Neural crest cell (in vitro differentiated cells): ENCODE data around the gene CAPN12. TPM values are rescaled to one million over a fixed set of nuclear protein-coding genes. Genes with fewer than 3 reads are reported as not detected.

Experiments used
- DNase-seq: peaks from one replicate; pipeline ENCODE4 v3.0.0; 2021; ENCODE audit warnings: low read depth, mixed read lengths, low spot score
- H3K27ac Mint-ChIP-seq: one replicate; pipeline ENCODE4 v1.8.0; 2021; ENCODE audit warnings: mild to moderate bottlenecking, mixed read lengths; ENCODE audit not compliant: unreplicated experiment
- H3K27me3 Mint-ChIP-seq: 2 replicates; pipeline ENCODE4 v1.8.0; 2021; ENCODE audit warnings: low read depth, mild to moderate bottlenecking, mixed read lengths
- H3K36me3 Mint-ChIP-seq: 2 replicates; pipeline ENCODE4 v1.8.0; 2021; ENCODE audit warnings: low read depth, mild to moderate bottlenecking, mixed read lengths
- H3K4me1 Mint-ChIP-seq: 2 replicates; pipeline ENCODE4 v1.8.0; 2021; ENCODE audit warnings: mixed read lengths
- H3K4me3 Mint-ChIP-seq: one replicate; pipeline ENCODE4 v1.8.0; 2021; ENCODE audit warnings: mild to moderate bottlenecking, mixed read lengths
- H3K9me3 Mint-ChIP-seq: 2 replicates; pipeline ENCODE4 v1.8.0; 2021; ENCODE audit warnings: mixed read lengths
- total RNA-seq: library from RNA; stranded (reverse); gene quantifications from 2 replicates; pipeline ENCODE4 v1.2.1, GENCODE V29; 2021
- TF ChIP-seq, protein P1 (sequence below): fragments of 200-600 bp; sonication (generic); conservative IDR thresholded peaks from 2 replicates; pipeline ENCODE4 v1.5.0; 2021; ENCODE audit warnings: antibody characterized with exemption, mild to moderate bottlenecking

Gene CAPN12
- total RNA-seq, 1 donor from 2014 or later, result not detected

DNA sequence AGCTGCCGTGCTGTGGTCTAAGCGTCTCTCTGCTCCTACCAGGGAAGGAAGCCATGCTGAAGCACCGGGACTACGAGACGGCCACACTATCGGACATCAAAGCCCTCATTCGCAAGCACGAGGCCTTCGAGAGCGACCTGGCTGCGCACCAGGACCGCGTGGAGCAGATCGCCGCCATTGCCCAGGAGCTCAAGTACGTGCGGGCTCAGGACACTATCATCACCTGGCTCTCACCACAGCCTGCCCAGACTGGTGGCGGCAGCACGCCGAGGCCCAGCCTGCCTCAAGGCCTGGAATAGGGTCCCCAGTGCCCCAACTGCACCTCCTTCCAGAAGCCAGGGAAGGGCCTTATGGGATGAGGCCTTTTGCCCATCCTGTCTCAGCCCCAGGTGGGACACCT lies 22.8 kb downstream of the CAPN12 start:
- peak overlapping the region; percentile 81 for H3K27ac Mint-ChIP-seq
- TF ChIP-seq, protein P1, sequence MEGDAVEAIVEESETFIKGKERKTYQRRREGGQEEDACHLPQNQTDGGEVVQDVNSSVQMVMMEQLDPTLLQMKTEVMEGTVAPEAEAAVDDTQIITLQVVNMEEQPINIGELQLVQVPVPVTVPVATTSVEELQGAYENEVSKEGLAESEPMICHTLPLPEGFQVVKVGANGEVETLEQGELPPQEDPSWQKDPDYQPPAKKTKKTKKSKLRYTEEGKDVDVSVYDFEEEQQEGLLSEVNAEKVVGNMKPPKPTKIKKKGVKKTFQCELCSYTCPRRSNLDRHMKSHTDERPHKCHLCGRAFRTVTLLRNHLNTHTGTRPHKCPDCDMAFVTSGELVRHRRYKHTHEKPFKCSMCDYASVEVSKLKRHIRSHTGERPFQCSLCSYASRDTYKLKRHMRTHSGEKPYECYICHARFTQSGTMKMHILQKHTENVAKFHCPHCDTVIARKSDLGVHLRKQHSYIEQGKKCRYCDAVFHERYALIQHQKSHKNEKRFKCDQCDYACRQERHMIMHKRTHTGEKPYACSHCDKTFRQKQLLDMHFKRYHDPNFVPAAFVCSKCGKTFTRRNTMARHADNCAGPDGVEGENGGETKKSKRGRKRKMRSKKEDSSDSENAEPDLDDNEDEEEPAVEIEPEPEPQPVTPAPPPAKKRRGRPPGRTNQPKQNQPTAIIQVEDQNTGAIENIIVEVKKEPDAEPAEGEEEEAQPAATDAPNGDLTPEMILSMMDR, result no peak
- H3K4me3 Mint-ChIP-seq, result no peak overlapping the region
- H3K27me3 Mint-ChIP-seq, result peaks cover 2% of the 10 kb centered on the region
- no peaks in the 10 kb centered on the region for H3K9me3 Mint-ChIP-seq
- peaks cover 24% of the 10 kb centered on the region for H3K4me1 Mint-ChIP-seq
- no peaks in the 10 kb centered on the region for H3K36me3 Mint-ChIP-seq
- no peak for DNase-seq

DNA sequence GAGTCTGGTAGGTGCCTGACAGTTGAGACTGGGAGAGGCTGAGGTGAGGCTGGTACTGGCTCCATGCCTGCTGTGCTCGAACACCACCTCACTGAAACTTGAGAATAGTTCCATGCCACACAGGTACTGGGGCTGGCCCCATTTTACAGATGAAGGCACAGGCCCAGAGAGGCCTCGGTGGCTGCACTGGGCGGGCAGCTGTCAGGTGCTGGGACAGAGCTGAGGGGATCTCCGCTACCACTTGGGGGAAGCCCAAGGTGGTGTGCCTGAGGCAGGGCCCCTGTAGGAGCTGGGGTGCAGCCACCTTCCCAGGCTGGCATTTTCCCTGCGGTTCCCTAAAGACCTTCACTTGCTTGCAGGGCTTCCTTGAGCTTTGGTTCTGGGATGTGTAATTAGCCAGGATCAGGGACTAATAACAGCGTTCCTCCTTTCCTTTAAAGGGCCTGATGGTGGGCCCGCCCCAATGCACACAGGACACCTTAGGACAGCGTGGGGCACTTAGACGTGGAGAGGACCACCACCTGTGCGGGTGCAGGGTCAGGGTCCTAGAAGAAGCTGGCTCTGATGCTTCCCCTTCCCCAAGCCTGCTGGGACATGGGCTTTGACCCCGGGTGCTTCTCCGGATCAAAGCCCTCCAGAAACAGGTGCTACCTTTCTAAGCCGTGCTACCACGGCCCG lies 23.6 kb downstream of the CAPN12 start:
- peak overlapping the region; percentile 81 for H3K27ac Mint-ChIP-seq
- peaks cover 2% of the 10 kb centered on the region for H3K27me3 Mint-ChIP-seq
- DNase-seq, result no peak
- TF ChIP-seq, protein P1, result no peak
- no peaks in the 10 kb centered on the region for H3K36me3 Mint-ChIP-seq
- H3K4me1 Mint-ChIP-seq, result peaks cover 24% of the 10 kb centered on the region
- no peaks in the 10 kb centered on the region for H3K9me3 Mint-ChIP-seq
- no peak overlapping the region for H3K4me3 Mint-ChIP-seq

DNA sequence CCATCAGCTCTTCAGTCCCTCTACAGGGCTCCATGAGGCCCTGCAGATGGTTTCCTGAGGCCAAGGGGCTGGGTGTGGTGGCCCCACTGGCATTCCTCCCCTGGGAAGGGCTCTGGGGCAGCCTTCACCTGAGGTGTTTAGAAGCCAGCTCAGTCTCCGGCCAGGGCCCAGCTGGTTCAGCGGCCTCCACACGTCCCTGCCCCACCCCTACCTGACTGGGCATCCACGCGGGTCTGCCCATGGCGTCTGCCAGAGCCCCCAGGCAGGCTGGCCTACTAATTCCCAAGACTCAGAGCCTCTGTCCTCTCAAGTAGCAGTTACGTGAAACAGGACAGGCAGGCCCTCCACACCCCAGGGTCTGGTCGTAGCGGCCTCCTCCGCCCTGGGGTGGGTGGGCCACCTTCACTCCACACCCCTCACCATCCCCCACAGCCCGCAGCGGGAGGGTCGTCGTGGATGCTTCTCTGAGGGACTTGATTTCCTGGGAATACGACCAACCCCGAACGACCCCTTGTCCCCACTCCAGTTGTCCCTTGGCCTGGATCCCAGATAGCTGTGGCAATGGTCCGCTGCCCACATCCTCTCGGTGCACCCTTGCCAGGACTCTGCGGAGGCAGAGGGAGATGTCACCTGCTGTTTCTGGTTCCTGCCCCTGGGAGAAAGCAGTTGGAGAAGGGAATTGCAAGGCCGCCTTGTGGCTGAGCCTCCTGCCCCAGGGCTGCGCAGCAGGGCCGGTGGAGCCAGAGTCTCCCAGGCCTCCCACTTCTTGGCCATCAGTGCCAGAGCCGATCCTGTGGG lies 24.3 kb downstream of the CAPN12 start:
- no peak for DNase-seq
- TF ChIP-seq, protein P1, result no peak
- Mint-ChIP-seq H3K36me3 (no peaks in the 10 kb centered on the region), H3K27ac (no peak overlapping the region), H3K4me3 (no peak overlapping the region), H3K4me1 (peaks cover 24% of the 10 kb centered on the region), H3K9me3 (no peaks in the 10 kb centered on the region), H3K27me3 (peaks cover 2% of the 10 kb centered on the region)

DNA sequence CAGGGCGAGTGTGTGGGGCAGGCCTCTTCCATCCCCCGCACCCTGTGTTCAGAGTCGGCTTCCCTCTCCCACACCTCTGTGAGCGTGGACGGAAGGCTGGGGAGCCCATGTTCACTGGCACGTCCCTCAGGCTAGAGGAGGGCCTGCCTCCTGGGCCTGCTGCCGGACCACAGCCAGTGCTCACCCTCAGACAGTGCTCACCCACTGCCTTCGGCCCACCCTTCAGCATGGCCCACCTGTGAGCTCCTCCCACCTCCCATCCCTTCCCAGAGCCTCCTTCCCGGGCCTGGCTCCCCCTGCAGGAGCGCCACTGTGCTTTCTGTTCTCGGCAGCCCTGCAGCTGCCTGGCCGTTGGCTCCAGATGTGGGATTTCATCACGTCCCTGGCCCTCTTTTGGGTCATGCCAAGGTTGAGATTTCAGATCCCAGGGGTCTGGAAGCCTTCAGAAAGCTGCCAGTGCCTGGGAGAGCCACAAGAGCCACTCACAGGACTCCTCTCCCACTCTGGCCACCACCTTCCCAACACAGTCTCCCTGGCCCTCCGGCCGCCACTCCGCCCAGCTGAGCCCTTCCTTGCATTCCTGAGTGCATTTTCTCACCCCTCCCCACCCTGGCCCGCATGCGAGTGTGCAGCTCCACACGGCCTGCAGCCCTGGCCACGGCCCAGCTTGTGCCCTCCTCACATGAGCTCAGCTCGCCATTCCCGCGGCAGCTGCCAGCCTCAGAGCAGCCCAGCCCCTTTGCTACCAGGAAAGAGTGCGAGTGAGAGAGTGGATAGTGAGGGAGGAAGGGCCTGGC lies 25.3 kb downstream of the CAPN12 start:
- H3K27ac Mint-ChIP-seq, result no peak overlapping the region
- no peaks in the 10 kb centered on the region for H3K36me3 Mint-ChIP-seq
- H3K4me3 Mint-ChIP-seq, result no peak overlapping the region
- TF ChIP-seq, protein P1, result peak; percentile 39
- peaks cover 24% of the 10 kb centered on the region for H3K4me1 Mint-ChIP-seq
- H3K27me3 Mint-ChIP-seq, result peaks cover 2% of the 10 kb centered on the region
- no peak for DNase-seq
- H3K9me3 Mint-ChIP-seq, result no peaks in the 10 kb centered on the region

DNA sequence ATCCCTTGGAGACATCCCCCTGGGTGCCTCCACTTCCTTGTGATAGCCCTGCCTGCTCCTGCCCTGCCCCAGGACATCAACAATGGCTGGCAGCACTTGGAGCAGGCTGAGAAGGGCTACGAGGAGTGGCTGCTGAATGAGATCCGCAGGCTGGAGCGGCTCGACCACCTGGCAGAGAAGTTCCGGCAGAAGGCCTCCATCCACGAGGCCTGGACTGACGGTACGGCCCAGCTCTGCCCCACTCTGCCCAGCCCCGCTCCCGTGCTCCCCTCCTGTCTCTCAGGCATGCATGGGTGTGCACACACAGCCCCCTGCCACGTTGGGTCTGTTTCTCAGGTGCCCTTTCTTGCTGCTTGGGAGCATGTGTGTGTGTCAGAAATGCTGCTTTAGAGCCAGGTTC lies 26.4 kb downstream of the CAPN12 start:
- Mint-ChIP-seq H3K27ac (no peak overlapping the region), H3K9me3 (no peaks in the 10 kb centered on the region), H3K4me3 (no peak overlapping the region), H3K4me1 (peaks cover 28% of the 10 kb centered on the region), H3K36me3 (no peaks in the 10 kb centered on the region), H3K27me3 (peaks cover 2% of the 10 kb centered on the region)
- DNase-seq, result no peak
- TF ChIP-seq, protein P1, result no peak
